Left ventricle myocardium superior (tissue), 1 donor: Measurements from ENCODE around the gene SBF1. TPM values are rescaled to one million over a fixed set of nuclear protein-coding genes. Genes with fewer than 3 reads are reported as not detected.

Experiments
- ATAC-seq: fragments of 200-7000 bp; cut with Tn5 transposase; one replicate; pipeline ENCODE4 v1.9.1; 2020; ENCODE audit warnings: mild to moderate bottlenecking, moderate library complexity
- DNase-seq: peaks from one replicate; pipeline ENCODE4 v3.0.0-alpha.2; 2020
- intact Hi-C: fragments of 100-400 bp; cut with micrococcal nuclease; formaldehyde crosslinking; loops from one replicate; pipeline ENCODE4 v1.11.0; 2022
- total RNA-seq: library from RNA; stranded (reverse); fragmentation: NEBNext Ultra II Directional; extraction: Animal tissue kit (Norgen Biotek cat#: 25700); gene quantifications from one replicate; pipeline ENCODE4 v1.2.1, GENCODE V29; 2021
- donor health status: DM: no; HTN: yes; CAD: no; lungs with severe emphysema.

The SBF1 gene
- total RNA-seq, 1 donor from 2014 or later, result 55.5 TPM

GRCh38 chr22:50507991-50508884 lies 33.4 kb upstream of the SBF1 start, which contains the start of gene NCAPH2:
Gene NCAPH2, plus strand, starts transcription at chr22:50508224. Its CDS starts 114 bp downstream, at chr22:50508338.
- DNase-seq (peak; percentile 98), ATAC-seq (peak; percentile 78)
- intact Hi-C loops, result no loop called here

- intact Hi-C loops, result no loop called here
- ATAC-seq (peak; percentile 85), DNase-seq (peak; percentile 95)
Observed at GRCh38 chr22:50507421-50507990, 32.7 kb upstream of the SBF1 start, which contains the start of gene LMF2. Gene LMF2, minus strand, starts transcription at chr22:50507702. Its CDS starts 27 bp downstream, at chr22:50507675.

DNA sequence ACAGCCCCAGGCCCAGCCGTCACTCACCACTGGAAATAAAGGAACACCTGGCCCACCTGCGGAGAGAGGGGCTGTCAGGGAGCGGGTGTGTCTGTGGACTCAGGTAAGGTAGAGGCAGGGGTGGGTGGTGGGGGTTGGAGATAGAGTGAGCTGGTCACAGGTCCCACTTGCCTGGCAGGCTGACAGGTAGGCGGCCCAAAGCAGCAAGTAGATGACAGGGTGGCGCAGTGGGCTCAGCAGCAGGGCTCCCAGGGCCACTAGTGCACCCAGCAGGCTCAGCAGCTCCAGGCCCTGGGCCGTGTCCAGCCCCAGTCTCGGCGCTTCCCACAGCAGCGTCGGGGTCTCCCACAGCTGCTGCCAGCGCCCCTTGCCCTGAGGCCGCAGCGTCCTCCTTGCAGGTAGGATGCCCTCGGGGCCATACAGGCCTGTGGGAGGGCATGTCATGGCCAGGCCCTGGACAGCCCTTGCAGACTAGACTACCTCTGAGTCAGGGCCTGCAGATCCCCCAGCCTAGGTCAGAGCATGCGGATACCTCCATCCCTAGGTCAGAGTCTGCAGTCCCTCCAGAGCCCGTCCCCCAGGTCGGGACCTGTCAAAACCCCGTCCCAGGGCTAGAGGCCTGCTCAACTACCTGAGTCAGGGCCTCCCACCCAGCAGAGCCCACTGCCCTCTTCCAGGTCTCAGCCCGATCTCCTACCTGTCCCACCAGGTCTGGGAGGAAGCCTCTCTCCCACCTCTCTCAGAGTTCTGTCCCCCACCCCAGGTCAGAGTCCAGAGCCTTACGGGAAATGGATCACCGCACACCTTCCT lies 32.0 kb upstream of the SBF1 start:
- intact Hi-C loops, result no loop called here
- peak; percentile 51 for DNase-seq
- peak; percentile 1 for ATAC-seq

- intact Hi-C loops, result no loop called here
- ATAC-seq (no peak), DNase-seq (peak; percentile 46)
Observed at GRCh38 chr22:50505776-50506610, 31.2 kb upstream of the SBF1 start.

DNA sequence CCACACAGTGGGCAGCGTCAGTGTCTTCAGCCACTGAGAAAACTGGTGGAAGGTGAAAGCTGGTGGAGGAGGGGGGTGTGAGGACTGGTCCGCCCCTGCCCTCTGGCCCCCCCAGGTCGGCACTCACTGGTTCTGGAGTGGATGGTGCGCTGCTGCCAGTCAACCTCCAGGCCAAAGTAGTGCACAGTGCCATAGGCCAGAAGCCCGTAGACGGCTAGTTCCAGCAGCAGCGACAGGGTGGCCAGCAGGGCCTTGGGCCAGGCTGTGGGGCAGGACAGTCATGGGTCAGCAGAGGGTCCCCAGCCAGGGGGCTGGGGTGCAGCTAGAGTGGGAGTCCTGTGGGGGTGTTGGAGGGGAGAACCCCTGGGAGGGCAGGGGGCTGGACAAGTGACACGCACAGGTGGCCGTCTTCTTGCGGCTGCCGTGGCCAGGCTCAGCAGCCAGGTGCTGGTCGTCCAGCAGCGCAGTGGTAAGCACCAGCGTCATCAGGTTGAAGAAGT lies 30.5 kb upstream of the SBF1 start:
- ATAC-seq (no peak), DNase-seq (no peak)
- intact Hi-C loops, result no loop called here

- no peak for DNase-seq
- intact Hi-C loops, result no loop called here
- ATAC-seq, result no peak
Observed at GRCh38 chr22:50504369-50505211, 29.8 kb upstream of the SBF1 start.

- DNase-seq (no peak), ATAC-seq (no peak)
- intact Hi-C loops, result no loop called here
Observed at GRCh38 chr22:50503475-50504145, 28.8 kb upstream of the SBF1 start.

GRCh38 chr22:50502628-50503474 lies 28.0 kb upstream of the SBF1 start:
- no peak for DNase-seq

GRCh38 chr22:50502096-50502495 lies 27.3 kb upstream of the SBF1 start:
- intact Hi-C loops, result no loop called here
- DNase-seq (no peak), ATAC-seq (no peak)

More at GRCh38 chr22:50502628-50503474, 28.0 kb upstream of the SBF1 start:
- no peak for ATAC-seq
- intact Hi-C loops, result no loop called here

DNA sequence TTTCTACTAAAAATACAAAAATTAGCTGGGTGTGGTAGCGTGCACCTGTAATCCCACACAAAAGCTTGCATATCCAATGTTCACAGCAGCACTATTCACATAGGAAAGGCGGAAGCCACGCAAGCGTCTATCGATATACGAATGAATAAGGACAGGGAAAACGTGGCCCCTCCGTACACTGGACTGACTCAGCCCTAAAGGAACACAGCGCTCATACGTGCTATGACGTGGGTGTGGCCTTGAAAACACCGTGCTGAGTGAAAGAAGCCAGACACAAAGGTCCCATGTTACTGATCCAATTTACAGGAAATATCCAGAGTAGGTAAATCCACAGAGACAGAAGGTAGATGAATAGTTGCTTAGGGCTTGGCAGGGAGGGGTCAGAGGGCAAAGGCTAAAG lies 25.6 kb upstream of the SBF1 start:
- DNase-seq, result no peak
- intact Hi-C loops, result no loop called here
- no peak for ATAC-seq

- DNase-seq (no peak), ATAC-seq (peak; percentile 83)
- intact Hi-C loops, result no loop called here
Observed at GRCh38 chr22:50498322-50498890, 23.6 kb upstream of the SBF1 start.

DNA sequence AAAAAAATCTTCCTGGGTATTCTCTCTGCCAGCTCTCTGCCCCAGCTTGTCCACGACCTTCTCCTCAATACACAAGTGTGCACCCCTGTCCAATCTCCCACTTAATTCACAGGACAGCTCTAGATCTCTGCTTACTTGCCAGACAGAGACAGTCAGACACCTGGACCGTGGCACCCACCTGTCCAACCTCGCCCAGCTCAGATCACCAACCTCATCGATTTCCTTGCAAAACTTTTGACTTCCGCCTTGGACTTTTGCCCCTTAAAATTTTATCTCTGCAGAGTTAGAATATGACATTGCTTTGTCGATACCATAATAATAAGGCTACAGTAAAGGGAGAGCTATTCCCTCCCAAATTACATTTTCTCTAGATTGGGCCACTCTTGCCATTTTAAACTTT lies 22.3 kb upstream of the SBF1 start:
- ATAC-seq, result no peak
- intact Hi-C loops, result no loop called here
- no peak for DNase-seq

DNA sequence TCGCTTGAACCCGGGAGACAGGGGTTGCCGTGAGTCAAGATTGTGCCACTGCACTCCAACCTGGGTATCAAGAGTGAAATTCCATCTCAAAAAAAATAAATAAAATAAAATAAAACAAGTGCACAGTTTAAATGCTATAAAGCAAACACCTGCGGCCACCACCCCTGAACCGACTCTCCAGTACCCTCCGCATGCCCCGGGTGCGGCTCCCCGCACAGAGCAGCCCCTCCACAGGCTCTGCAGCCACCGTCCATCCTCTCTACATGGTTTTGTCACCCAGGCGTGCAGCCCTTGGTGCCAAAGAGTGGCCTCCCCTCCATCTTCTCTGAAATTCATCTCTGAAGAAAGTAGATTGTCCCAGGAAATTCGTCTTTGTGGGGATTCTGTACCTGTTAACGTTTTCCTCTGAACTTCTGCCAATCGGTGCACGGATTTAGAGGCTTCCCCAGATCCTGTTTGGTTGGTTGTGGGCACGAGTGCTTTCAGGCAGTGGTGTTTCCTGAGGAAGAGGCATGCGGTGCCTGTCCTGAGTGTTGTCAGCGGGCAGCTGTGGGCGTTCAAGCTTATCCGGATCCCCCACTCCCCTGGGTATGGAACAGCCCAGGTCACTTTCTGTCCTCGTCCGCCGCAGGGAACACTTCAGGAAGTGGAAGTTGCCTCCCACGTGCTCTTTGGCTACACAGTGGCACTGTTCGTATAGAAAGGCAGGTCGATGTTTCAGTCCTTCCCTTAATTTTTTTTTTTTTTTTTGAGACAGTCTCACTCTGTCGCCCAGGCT lies 15.9 kb upstream of the SBF1 start:
- ATAC-seq (no peak), DNase-seq (no peak)
- intact Hi-C loops, result no loop called here

GRCh38 chr22:50489363-50490243 lies 14.8 kb upstream of the SBF1 start:
- no peak for ATAC-seq
- no peak for DNase-seq
- intact Hi-C loops, result no loop called here
